Testis (tissue), 3 donors: Measurements from ENCODE around the gene FER1L5. TPM values are rescaled to one million over a fixed set of nuclear protein-coding genes. Genes with fewer than 3 reads are reported as not detected.

Source experiments
- DNase-seq: peaks from one replicate; pipeline ENCODE4 v3.0.0-alpha.2; 2019
- H3K27ac ChIP-seq, 2 donors: fragments of 200-600 bp; sonication (generic); one replicate each; pipeline ENCODE4 v1.5.1; 2019
- H3K27me3 ChIP-seq: fragments of 200-600 bp; sonication (generic); one replicate; pipeline ENCODE4 v1.5.1; 2019
- H3K36me3 ChIP-seq: fragments of 200-600 bp; sonication (generic); one replicate; pipeline ENCODE4 v1.5.1; 2017; ENCODE audit warnings: low read depth; ENCODE audit errors: missing control alignments
- H3K4me1 ChIP-seq: fragments of 200-600 bp; sonication (generic); one replicate; pipeline ENCODE4 v1.5.1; 2019
- H3K4me3 ChIP-seq, 2 donors: fragments of 200-600 bp; sonication (generic); one replicate each; pipeline ENCODE4 v1.5.1; 2017 to 2019
- H3K9me3 ChIP-seq: fragments of 200-600 bp; sonication (generic); one replicate; pipeline ENCODE4 v1.5.1; 2017
- CTCF ChIP-seq, 3 experiments: fragments of 450-650 bp in 2 of 3; fragments of 200-600 bp in 1 of 3; sonication (generic) in 1 of 3; IDR thresholded peaks; one replicate each; pipeline ENCODE4 v1.5.1; 2016 to 2019; ENCODE audit warnings: antibody characterized with exemption in 3 of 3, mild to moderate bottlenecking in 2 of 3, moderate library complexity in 1 of 3
- POLR2A ChIP-seq: fragments of 450-650 bp; IDR thresholded peaks from one replicate; pipeline ENCODE4 v1.6.1; 2017; ENCODE audit warnings: antibody characterized with exemption, mild to moderate bottlenecking, moderate library complexity
- WGBS, 2 donors: methylation state at CpG; one replicate each; pipeline ENCODE4 v1.1.5; 2018; 5-methylcytosine and 5-hydroxymethylcytosine counted together
- intact Hi-C: fragments of 100-400 bp; cut with DNase I; formaldehyde crosslinking; loops from one replicate; pipeline ENCODE4 v1.15.1; 2023; ENCODE audit warnings: low total_unique reads
- polyA plus RNA-seq: library from polyadenylated mRNA; stranded (reverse); fragments of 350-450 nt; fragmentation: Illumina TruSeq; extraction: RNeasy Lipid Tissue Mini Kit (QIAGEN cat#74804); gene quantifications from one replicate; pipeline ENCODE4 v1.2.3, GENCODE V29; 2014; ENCODE audit warnings: low read depth, low replicate concordance; ENCODE audit not compliant: insufficient read depth
- total RNA-seq, 2 donors: library from RNA; depleted of rRNA; stranded (reverse); fragments of >200 nt; gene quantifications; one replicate each; pipeline ENCODE4 v1.2.3, GENCODE V29; 2016

FER1L5 gene
- total and polyA plus RNA-seq, 3 donors from 2014 or later: 7.1 to 15.3 (median 15.0) TPM

GRCh38 chr2:96694816-96695455, 52.4 kb downstream of the FER1L5 start:
- Histone ChIP-seq H3K9me3 (no peaks in the 10 kb centered on the region), H3K4me1 (no peaks in the 10 kb centered on the region), H3K27me3 (no peaks in the 10 kb centered on the region), H3K27ac (no peak overlapping the region), H3K4me3 (no peak overlapping the region), H3K36me3 (no peaks in the 10 kb centered on the region)
- WGBS, 2 donors: 85 to 100% methylated on average over 1 to 13 of the region's 13 CpGs
- no peak for DNase-seq
- TF ChIP-seq CTCF (IDR thresholded peaks at IDR 0.05) (no peak), POLR2A (no peak)
- intact Hi-C loops: no loop called here

GRCh38 chr2:96695602-96696001, 53.0 kb downstream of the FER1L5 start:
- Histone ChIP-seq H3K9me3 (no peaks in the 10 kb centered on the region), H3K4me1 (no peaks in the 10 kb centered on the region), H3K27me3 (no peaks in the 10 kb centered on the region), H3K36me3 (no peaks in the 10 kb centered on the region), H3K4me3 (no peak overlapping the region), H3K27ac (no peak overlapping the region)
- intact Hi-C loops: no loop called here
- no peak for DNase-seq
- WGBS, 2 donors: 85 to 94% methylated on average over 10 to 15 of the region's 15 CpGs
- TF ChIP-seq POLR2A (no peak), CTCF (IDR thresholded peaks at IDR 0.05) (no peak)

GRCh38 chr2:96697476-96697875, 54.9 kb downstream of the FER1L5 start:
- no peaks in the 10 kb centered on the region for H3K4me1 ChIP-seq
- no peaks in the 10 kb centered on the region for H3K9me3 ChIP-seq
- DNase-seq: no peak
- intact Hi-C loops: no loop called here
- no peak overlapping the region for H3K4me3 ChIP-seq
- H3K27me3 ChIP-seq: no peaks in the 10 kb centered on the region
- WGBS, 2 donors: 73 to 75% methylated on average over 2 of the region's 2 CpGs
- H3K36me3 ChIP-seq: no peaks in the 10 kb centered on the region
- no peak overlapping the region for H3K27ac ChIP-seq
- no peak for TF ChIP-seq POLR2A
- no peak for TF ChIP-seq CTCF (IDR thresholded peaks at IDR 0.05)

GRCh38 chr2:96698221-96698861, 55.8 kb downstream of the FER1L5 start:
- H3K4me1 ChIP-seq: no peaks in the 10 kb centered on the region
- TF ChIP-seq POLR2A (no peak), CTCF (IDR thresholded peaks at IDR 0.05) (no peak)
- no peak for DNase-seq
- no peaks in the 10 kb centered on the region for H3K9me3 ChIP-seq
- no peaks in the 10 kb centered on the region for H3K27me3 ChIP-seq
- no peak overlapping the region for H3K27ac ChIP-seq
- no peaks in the 10 kb centered on the region for H3K36me3 ChIP-seq
- WGBS, 2 donors: 92 to 95% methylated on average over 12 to 14 of the region's 14 CpGs
- intact Hi-C loops: no loop called here
- no peak overlapping the region for H3K4me3 ChIP-seq

GRCh38 chr2:96699021-96699420, 56.5 kb downstream of the FER1L5 start:
- no peaks in the 10 kb centered on the region for H3K27me3 ChIP-seq
- no peaks in the 10 kb centered on the region for H3K4me1 ChIP-seq
- no peak overlapping the region for H3K4me3 ChIP-seq
- DNase-seq: no peak
- H3K27ac ChIP-seq: no peak overlapping the region
- intact Hi-C loops: no loop called here
- H3K36me3 ChIP-seq: no peaks in the 10 kb centered on the region
- 90% methylated on average over 6 of the region's 6 CpGs for WGBS, 2 donors
- TF ChIP-seq CTCF (IDR thresholded peaks at IDR 0.05) (no peak), POLR2A (no peak)
- no peaks in the 10 kb centered on the region for H3K9me3 ChIP-seq
